Fibroblast of lung (primary cell): ENCODE measurements around the gene ATP8A1. TPM values are rescaled to one million over a fixed set of nuclear protein-coding genes. Genes with fewer than 3 reads are reported as not detected.

Experiments used
- DNase-seq, 2 donors: peaks; one replicate each; pipeline versions ENCODE4 v3.0.0 to v3.0.0-alpha.2; 2010; ENCODE audit warnings: low read depth in 2 of 2
- H2AFZ ChIP-seq: 2 replicates; pipeline ENCODE4 v1.5.1; 2012; ENCODE audit warnings: low read length, control low read depth, inconsistent platforms
- H3K27ac ChIP-seq: 2 replicates; pipeline ENCODE4 v1.5.1; 2011; ENCODE audit warnings: low read length, control low read depth; ENCODE audit not compliant: insufficient read depth
- H3K27me3 ChIP-seq: 2 replicates; pipeline ENCODE4 v1.5.1; 2011; ENCODE audit warnings: mild to moderate bottlenecking, low read length; ENCODE audit not compliant: control insufficient read depth, insufficient read depth
- H3K36me3 ChIP-seq: 2 replicates; pipeline ENCODE4 v1.5.1; 2011; ENCODE audit warnings: low read length; ENCODE audit not compliant: control insufficient read depth, insufficient read depth
- H3K4me1 ChIP-seq: 2 replicates; pipeline ENCODE4 v1.5.1; 2011; ENCODE audit warnings: low read length; ENCODE audit not compliant: control insufficient read depth, insufficient read depth; ENCODE audit errors: extremely low read depth
- H3K4me2 ChIP-seq: 2 replicates; pipeline ENCODE4 v1.5.1; 2011; ENCODE audit warnings: low read length, control low read depth; ENCODE audit not compliant: insufficient read depth; ENCODE audit errors: extremely low read depth
- H3K4me3 ChIP-seq, 4 experiments: fragments of 200-600 bp in 1 of 4; sonication (generic) in 1 of 4; replicated peaks in 1 of 4; 2 replicates each; pipeline ENCODE4 v1.5.1; 2011 to 2016; ENCODE audit warnings: low read length in 4 of 4, low read depth in 3 of 4, mild to moderate bottlenecking in 3 of 4, control low read depth in 2 of 4, inconsistent platforms in 1 of 4, mixed read lengths in 1 of 4; ENCODE audit not compliant: insufficient read depth in 1 of 4; ENCODE audit errors: control extremely low read depth in 1 of 4
- H3K79me2 ChIP-seq: 2 replicates; pipeline ENCODE4 v1.5.1; 2012; ENCODE audit warnings: mild to moderate bottlenecking, low read length, inconsistent platforms; ENCODE audit not compliant: control insufficient read depth, insufficient read depth
- H3K9ac ChIP-seq: 2 replicates; pipeline ENCODE4 v1.5.1; 2011; ENCODE audit warnings: mild to moderate bottlenecking, low read length, control low read depth; ENCODE audit not compliant: insufficient read depth
- H3K9me3 ChIP-seq: 2 replicates; pipeline ENCODE4 v1.5.1; 2012; ENCODE audit warnings: low read depth, low read length; ENCODE audit not compliant: control insufficient read depth, insufficient read depth
- H4K20me1 ChIP-seq: 2 replicates; pipeline ENCODE4 v1.5.1; 2011; ENCODE audit warnings: low read length; ENCODE audit not compliant: control insufficient read depth, insufficient read depth; ENCODE audit errors: extremely low read depth
- EZH2 ChIP-seq: IDR thresholded peaks from 2 replicates; pipeline ENCODE4 v1.5.1; 2012; ENCODE audit warnings: low read length, control low read depth, mild to moderate bottlenecking; ENCODE audit errors: missing control alignments
- polyA plus RNA-seq, 2 donors: library from polyadenylated mRNA; depleted of rRNA in 1 of 2; stranded (reverse) in 1 of 2; unstranded in 1 of 2; fragments of >200 nt; gene quantifications; 2 replicates each; pipeline ENCODE4 v1.2.1, GENCODE V29; 2011 to 2012; ENCODE audit warnings: missing spikeins in 1 of 2
- total RNA-seq: library from RNA; depleted of rRNA; stranded (reverse); fragments of >200 nt; gene quantifications from 2 replicates; pipeline ENCODE4 v1.2.1, GENCODE V29; 2014
- TF ChIP-seq, protein P1 (sequence below), 2 donors: IDR thresholded peaks in 1 of 2; conservative IDR thresholded peaks in 1 of 2; 1 replicate in 1 of 2; 2 replicates in 1 of 2; pipeline ENCODE4 v1.5.1; 2011 to 2012; ENCODE audit warnings: low read length in 2 of 2, control low read depth in 1 of 2, inconsistent platforms in 1 of 2, low read depth in 1 of 2, mild to moderate bottlenecking in 1 of 2

Gene ATP8A1
- total and polyA plus RNA-seq, 2 donors (not counting 1 experiment from before 2014, with no cell fraction given) = 0.36 to 4.8 TPM

- no peak overlapping the region for H3K9ac ChIP-seq
- no peak for DNase-seq
- no peaks in the 10 kb centered on the region for H3K36me3 ChIP-seq
- H4K20me1 ChIP-seq = no peaks in the 10 kb centered on the region
- no peaks in the 10 kb centered on the region for H3K79me2 ChIP-seq
- no peak overlapping the region for H3K4me2 ChIP-seq
- H3K9me3 ChIP-seq = no peaks in the 10 kb centered on the region
- H3K4me1 ChIP-seq = no peaks in the 10 kb centered on the region
- no peak overlapping the region for H3K27ac ChIP-seq
- H3K27me3 ChIP-seq = no peaks in the 10 kb centered on the region
- no peak overlapping the region for H2AFZ ChIP-seq
- TF ChIP-seq EZH2 = no peak
- TF ChIP-seq, protein P1, sequence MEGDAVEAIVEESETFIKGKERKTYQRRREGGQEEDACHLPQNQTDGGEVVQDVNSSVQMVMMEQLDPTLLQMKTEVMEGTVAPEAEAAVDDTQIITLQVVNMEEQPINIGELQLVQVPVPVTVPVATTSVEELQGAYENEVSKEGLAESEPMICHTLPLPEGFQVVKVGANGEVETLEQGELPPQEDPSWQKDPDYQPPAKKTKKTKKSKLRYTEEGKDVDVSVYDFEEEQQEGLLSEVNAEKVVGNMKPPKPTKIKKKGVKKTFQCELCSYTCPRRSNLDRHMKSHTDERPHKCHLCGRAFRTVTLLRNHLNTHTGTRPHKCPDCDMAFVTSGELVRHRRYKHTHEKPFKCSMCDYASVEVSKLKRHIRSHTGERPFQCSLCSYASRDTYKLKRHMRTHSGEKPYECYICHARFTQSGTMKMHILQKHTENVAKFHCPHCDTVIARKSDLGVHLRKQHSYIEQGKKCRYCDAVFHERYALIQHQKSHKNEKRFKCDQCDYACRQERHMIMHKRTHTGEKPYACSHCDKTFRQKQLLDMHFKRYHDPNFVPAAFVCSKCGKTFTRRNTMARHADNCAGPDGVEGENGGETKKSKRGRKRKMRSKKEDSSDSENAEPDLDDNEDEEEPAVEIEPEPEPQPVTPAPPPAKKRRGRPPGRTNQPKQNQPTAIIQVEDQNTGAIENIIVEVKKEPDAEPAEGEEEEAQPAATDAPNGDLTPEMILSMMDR (conservative IDR thresholded peaks at IDR 0.05 in 1 of 2, IDR thresholded peaks at IDR 0.05 in 1 of 2; ENCODE audit: low read depth in 1 of 2, low read length in 2 of 2) = no peak
- H3K4me3 ChIP-seq = no peak overlapping the region
Observed at GRCh38 chr4:42640613-42641012, 16.3 kb downstream of the ATP8A1 start.

DNA sequence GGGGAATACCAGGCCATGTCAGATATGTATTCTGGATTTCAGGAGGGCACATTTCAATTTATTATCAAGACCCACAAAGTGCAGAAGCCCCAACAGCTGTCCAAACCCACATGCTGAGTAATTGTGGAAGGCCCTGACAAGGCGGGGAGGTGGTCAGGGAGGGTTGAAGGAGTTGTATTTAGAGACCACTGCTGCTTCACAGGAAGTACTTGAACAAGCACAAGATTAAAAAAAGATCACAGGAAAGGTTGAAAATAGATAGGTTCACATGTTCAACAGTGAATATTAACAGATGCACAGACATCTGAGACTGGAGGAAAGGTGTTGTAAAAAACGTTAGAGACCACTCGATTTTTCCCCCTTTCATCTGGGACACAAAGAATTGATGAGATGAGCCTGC is 17.9 kb downstream of the ATP8A1 start:
- Histone ChIP-seq H3K4me2 (no peak overlapping the region), H3K79me2 (no peaks in the 10 kb centered on the region), H4K20me1 (no peaks in the 10 kb centered on the region), H3K9ac (no peak overlapping the region), H3K36me3 (no peaks in the 10 kb centered on the region), H3K4me1 (no peaks in the 10 kb centered on the region), H3K27me3 (no peaks in the 10 kb centered on the region), H3K27ac (no peak overlapping the region), H3K4me3 (no peak overlapping the region), H3K9me3 (no peaks in the 10 kb centered on the region), H2AFZ (no peak overlapping the region)
- TF ChIP-seq, protein P1 (conservative IDR thresholded peaks at IDR 0.05 in 1 of 2, IDR thresholded peaks at IDR 0.05 in 1 of 2; ENCODE audit: low read depth in 1 of 2, low read length in 2 of 2) = no peak
- no peak for TF ChIP-seq EZH2
- DNase-seq = no peak

- TF ChIP-seq, protein P1 (conservative IDR thresholded peaks at IDR 0.05 in 1 of 2, IDR thresholded peaks at IDR 0.05 in 1 of 2; ENCODE audit: low read depth in 1 of 2, low read length in 2 of 2) = no peak
- TF ChIP-seq EZH2 = no peak
- no peak overlapping the region for H3K27ac ChIP-seq
- H3K9ac ChIP-seq = no peak overlapping the region
- no peaks in the 10 kb centered on the region for H3K9me3 ChIP-seq
- no peak overlapping the region for H2AFZ ChIP-seq
- no peak for DNase-seq
- no peaks in the 10 kb centered on the region for H3K27me3 ChIP-seq
- no peaks in the 10 kb centered on the region for H3K36me3 ChIP-seq
- no peaks in the 10 kb centered on the region for H3K4me1 ChIP-seq
- H3K4me2 ChIP-seq = no peak overlapping the region
- H3K4me3 ChIP-seq = no peak overlapping the region
- no peaks in the 10 kb centered on the region for H3K79me2 ChIP-seq
- no peaks in the 10 kb centered on the region for H4K20me1 ChIP-seq
Observed at GRCh38 chr4:42638321-42638720, 18.6 kb downstream of the ATP8A1 start.
